ENCODE data around the gene ARMC10.
A peak's percentile ranks its signal among the peaks of the same experiment; 100 is the strongest.

Gene ARMC10

GRCh38 chr7:103116511-103116910, 41.6 kb downstream of the ARMC10 start:
- DNase-seq: no peak
- intact Hi-C loops (cut with DNase I): no loop called here

- DNase-seq: peak in 14 of 42 donors; percentile 11 to 74 (median 47)
- intact Hi-C loops (cut with DNase I): no loop called here
These were observed 42.1 kb downstream of the ARMC10 start for GRCh38 chr7:103116991-103117390.

GRCh38 chr7:103117465-103117864, 42.5 kb downstream of the ARMC10 start:
- intact Hi-C loops (cut with DNase I): no loop called here
- no peak for DNase-seq

- intact Hi-C loops (cut with DNase I): no loop called here
These were observed 44.9 kb downstream of the ARMC10 start for GRCh38 chr7:103119791-103120291.

GRCh38 chr7:103120362-103120761, 45.4 kb downstream of the ARMC10 start:
- no peak for DNase-seq
- intact Hi-C loops (cut with DNase I): no loop called here

More at GRCh38 chr7:103119791-103120291, 44.9 kb downstream of the ARMC10 start:
- no peak for DNase-seq

- intact Hi-C loops (cut with DNase I): no loop called here
- no peak for DNase-seq
These were observed 46.7 kb downstream of the ARMC10 start for GRCh38 chr7:103121641-103122040.

- DNase-seq: no peak
- intact Hi-C loops (cut with DNase I): no loop called here
These were observed 48.6 kb downstream of the ARMC10 start for GRCh38 chr7:103123529-103123928.

- intact Hi-C loops (cut with DNase I): no loop called here
- no peak for DNase-seq
These were observed 49.6 kb downstream of the ARMC10 start for GRCh38 chr7:103124429-103124979.

- DNase-seq: peak in 10 of 42 donors; percentile 11 to 77 (median 48)
- intact Hi-C loops (cut with DNase I): no loop called here
These were observed 52.1 kb downstream of the ARMC10 start for GRCh38 chr7:103127006-103127405.

GRCh38 chr7:103129702-103130549, 55.0 kb downstream of the ARMC10 start:
- intact Hi-C loops (cut with DNase I): no loop called here
- no peak for DNase-seq

GRCh38 chr7:103130901-103131624, 56.1 kb downstream of the ARMC10 start:
- intact Hi-C loops (cut with DNase I): no loop called here
- DNase-seq: no peak

- no peak for DNase-seq
- intact Hi-C loops (cut with DNase I): no loop called here
These were observed 58.2 kb downstream of the ARMC10 start for GRCh38 chr7:103132995-103133688.

GRCh38 chr7:103134836-103135554, 60.1 kb downstream of the ARMC10 start:
- no peak for DNase-seq

GRCh38 chr7:103140061-103140460, 65.1 kb downstream of the ARMC10 start:
- DNase-seq: no peak
- intact Hi-C loops (cut with DNase I): loop anchor here (10.0 kb wide), 1 partner anchor 65 kb away; the partner anchor contains the start of genes ARMC10 and FBXL13

More at GRCh38 chr7:103134836-103135554, 60.1 kb downstream of the ARMC10 start:
- intact Hi-C loops (cut with DNase I): no loop called here

- intact Hi-C loops (cut with DNase I): loop anchor here (10.0 kb wide), 1 partner anchor 66 kb away; the partner anchor contains the start of genes ARMC10 and FBXL13
- no peak for DNase-seq
These were observed 65.7 kb downstream of the ARMC10 start for GRCh38 chr7:103140685-103141084.

- intact Hi-C loops (cut with DNase I): loop anchor here (10.0 kb wide), 1 partner anchor 67 kb away; the partner anchor contains the start of genes ARMC10 and FBXL13
- no peak for DNase-seq
These were observed 66.9 kb downstream of the ARMC10 start for GRCh38 chr7:103141753-103142404.

- intact Hi-C loops (cut with DNase I): loop anchor here (10.0 kb wide), 1 partner anchor 68 kb away; the partner anchor contains the start of genes ARMC10 and FBXL13
- DNase-seq: no peak
These were observed 67.6 kb downstream of the ARMC10 start for GRCh38 chr7:103142494-103142893.

GRCh38 chr7:103143868-103144267, 68.9 kb downstream of the ARMC10 start:
- intact Hi-C loops (cut with DNase I): loop anchor here (10.0 kb wide), 1 partner anchor 69 kb away; the partner anchor contains the start of genes ARMC10 and FBXL13
- no peak for DNase-seq
